Middle frontal gyrus (tissue), 1 donor: ENCODE data around the gene IFNA14.
A peak's percentile ranks its signal among the peaks of the same experiment; 100 is the strongest.
"Not testable (repeated sequence)": the region's sequence is repeated elsewhere in the genome, so short reads cannot be mapped to it uniquely, and the experiment has no call there.

ENCODE experiments used
- DNase-seq: peaks from one replicate; pipeline ENCODE4 v3.0.0-alpha.2; 2015; ENCODE audit warnings: low spot score; ENCODE audit errors: extremely low spot score

IFNA14 gene

DNA sequence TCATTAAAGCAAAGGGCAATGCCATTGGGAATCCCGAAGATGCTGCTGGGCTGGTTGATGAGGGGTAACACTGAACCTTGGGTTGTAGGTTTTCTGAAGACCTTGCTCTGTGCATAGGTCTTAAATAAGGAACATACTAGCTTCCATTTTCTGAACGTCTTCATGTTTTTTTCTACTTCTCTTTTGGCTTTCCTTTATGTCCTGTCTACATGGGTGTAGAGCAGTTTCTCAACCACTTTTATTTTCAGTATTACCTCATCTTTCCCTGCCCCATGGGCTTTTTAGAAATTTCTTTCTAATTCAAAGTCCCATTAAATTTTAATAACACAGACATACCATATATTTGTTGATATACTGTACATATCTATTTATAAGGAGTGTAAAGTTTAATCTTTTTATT is at the start of gene IFNA14:
TSS of gene IFNA14 (minus strand) at position 95 of the 400 bp plus-strand sequence. CDS start at position 25, 70 bp downstream.
- no peak for DNase-seq

DNA sequence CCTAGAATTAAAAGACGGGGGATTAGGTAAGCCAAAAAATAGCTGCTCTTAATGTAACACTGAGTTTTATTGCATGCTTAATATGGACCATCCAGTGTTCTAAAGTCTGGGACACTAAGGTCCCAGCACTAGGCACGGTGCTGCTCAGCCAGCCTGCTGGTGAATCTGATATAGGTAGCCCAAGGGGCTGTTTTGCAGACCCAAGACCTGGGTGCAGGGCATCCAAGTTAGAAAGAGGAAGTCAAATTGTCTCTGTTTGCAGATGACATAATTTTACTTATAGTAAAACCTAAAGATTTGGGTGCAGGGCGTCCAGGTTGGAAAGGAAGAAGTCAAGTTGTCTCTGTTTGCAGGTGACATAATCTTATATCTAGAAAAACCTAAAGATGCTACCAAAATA is 47.5 kb upstream of the IFNA14 start:
- DNase-seq = no peak

DNA sequence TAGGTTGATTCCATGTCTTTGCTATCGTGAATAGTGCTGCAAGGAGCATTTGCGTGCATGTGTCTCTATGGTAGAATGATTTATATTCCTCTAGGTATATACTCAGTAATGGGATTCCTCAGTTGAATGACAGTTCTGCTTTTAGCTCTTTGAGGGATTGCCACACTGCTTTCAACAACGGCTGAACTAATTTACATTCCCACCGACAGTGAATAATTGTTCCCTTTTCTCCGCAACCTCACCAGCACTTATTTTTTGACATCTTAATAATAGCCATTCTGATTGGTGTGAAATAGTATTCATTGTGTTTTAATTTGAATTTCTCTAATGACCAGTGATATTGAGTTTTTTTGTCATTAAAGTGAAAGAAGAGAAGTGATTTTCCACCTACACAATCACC is 46.9 kb upstream of the IFNA14 start:
- DNase-seq = no peak

DNA sequence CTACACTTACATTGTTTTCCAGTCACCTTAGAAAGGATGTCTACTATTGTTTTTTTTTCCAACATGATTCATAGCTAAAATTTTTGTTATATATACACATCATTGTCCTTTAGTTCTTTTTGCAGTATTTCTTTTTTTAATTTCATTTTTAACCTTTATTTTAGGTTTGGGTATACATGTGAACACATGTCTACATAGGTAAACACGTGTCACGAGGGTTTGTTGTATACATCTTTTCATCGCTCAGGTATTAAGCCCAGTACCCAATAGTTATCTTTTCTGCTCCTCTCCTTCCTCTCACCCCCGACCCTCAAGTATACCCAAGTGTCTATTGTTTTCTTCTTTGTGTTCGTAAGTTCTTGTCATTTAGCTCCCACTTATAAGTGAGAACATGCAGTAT is 46.3 kb upstream of the IFNA14 start:
- DNase-seq = no peak

DNA sequence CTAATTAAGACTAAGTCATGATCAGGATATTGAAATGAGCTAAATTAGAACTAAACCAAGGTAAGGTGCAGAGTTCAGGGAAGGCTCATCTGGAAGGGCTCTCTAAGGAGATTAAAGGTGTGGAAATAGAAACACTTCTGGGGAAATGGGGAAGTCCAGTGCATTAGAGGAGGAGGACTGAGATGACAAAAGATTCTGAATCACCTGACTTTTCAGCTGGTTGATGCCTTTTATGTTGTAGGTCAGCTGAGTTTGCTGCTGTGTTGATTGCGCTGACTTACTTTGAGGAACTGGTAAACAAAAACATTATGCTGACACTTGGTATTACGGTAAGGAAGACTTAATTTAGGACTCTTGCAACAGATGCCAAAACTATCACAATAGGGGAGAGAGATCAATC is 41.5 kb upstream of the IFNA14 start:
- DNase-seq = no peak

DNA sequence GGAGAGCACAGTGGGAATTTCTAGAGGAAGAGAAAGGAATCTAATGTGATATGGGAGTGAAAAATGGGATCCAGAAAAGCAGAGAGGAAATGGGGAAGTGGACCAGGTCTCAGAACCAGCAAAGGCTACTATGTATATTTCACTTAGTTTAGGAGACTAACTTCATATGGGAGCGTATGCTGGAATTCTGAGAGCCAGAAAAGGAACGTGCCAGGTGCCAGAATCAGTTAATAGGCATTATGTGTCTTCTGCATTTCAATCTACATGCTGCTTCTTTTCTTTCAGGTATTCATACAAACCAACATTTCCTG is 28.5 kb upstream of the IFNA14 start:
- DNase-seq = no peak

DNA sequence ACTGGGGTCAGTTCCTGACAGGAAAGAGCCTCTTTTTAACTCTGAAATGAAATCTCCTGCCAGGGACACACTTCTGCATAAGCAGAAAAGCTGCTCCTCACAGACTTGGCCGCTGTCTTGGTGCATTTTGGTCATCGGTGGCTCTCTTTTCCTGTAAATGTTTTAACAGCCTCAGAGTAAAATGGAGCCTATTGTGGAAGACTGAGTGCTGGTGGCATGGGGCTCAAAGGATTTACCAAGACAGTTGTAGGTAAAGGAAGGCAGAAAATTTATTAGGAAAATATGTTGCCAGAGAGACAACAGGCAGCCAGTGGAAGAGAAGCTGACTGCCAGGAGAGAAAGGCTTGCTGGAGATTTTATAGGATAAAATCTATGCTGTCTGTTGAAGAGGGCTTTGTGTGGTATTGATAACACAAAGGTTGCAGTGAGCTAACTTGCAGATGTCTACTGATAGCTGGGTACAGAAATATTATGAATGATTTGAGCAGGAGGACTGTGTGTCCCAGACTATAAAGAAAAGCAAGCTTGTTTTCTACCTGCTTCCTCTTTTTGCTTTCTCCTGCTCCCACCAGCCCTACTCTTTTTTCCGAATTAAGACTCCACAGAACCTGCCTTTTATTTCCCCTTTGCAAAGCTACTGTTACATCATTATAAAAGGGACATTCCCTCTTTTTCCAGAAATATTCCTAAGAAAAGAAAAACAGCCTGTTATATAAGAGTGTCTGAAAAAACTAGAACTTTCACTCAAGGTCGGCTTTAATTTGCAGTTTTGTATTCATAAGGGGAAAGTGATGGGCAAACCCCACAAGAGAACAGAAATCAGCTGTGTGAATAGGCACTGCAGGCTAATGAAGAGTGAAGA is 27.9 kb upstream of the IFNA14 start:
- no peak for DNase-seq

DNA sequence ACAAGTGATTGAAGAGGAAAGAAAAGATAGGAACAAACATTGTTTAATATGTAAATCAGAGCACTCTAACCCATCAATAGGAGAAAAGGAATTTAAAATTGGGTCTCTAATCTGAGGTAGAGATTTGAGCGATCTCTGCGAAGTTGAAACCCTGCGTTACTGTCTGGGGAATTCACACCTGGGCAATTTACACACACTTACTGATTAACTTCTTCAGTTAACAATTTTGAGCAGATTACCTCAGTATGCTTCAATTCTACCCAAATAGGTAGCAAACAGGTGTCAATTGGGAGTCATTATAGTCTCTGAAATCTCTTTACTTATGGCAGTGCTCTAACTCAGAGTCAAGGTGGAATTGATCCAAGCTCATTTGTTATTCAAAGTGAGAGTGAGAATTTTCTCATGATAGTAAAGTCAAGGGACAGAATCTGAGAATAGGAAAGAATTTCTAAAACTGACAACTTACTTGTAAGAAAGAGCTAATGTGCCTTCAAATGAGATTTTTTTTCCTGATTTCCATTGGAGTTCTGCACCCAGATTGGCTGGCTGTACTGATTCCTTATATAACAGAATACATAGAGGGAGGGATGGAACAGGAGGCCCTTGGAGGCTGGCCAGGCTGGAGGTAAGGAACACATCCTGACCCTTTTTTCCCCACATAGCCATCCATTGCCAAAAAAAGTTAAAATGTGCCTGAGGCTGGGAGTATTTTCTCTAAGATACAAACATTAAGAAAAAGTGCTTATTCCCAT is 27.1 kb upstream of the IFNA14 start:
- DNase-seq = no peak

DNA sequence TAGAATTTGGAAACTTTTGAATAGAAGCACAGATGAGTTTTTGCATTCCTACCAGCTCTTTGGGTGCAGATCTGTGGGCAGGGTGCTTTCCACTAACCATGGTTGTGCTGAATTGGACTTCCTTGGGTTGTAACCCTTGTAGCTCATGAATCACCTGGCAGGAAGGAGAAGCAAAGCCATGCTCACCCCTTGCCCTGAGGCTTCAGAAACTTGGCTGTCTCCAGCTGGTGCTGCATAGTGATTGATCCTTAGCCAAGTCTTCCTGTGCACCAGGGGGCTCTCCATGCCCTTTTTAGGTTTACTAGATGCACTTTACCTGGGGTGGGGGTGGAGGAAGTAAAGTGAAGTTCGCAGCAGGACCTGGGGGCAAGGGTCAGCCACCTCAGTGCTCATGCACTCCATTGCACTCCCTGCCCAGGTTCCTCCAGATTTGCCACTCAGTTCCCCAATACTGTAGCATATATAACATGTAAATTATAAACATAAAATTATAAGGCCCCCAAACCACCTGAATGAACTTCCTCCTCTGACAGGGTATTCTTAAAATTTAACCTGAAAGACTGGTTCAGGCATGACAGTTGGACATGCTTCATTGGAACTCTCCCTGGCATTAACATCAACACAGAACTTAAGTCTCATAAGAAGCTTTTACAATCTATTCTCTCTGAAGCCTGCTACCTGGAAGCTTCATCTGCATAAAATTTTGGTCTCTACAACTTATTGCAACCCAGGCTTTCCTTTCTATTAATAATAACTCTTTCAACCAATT is 25.8 kb upstream of the IFNA14 start:
- DNase-seq = no peak

DNA sequence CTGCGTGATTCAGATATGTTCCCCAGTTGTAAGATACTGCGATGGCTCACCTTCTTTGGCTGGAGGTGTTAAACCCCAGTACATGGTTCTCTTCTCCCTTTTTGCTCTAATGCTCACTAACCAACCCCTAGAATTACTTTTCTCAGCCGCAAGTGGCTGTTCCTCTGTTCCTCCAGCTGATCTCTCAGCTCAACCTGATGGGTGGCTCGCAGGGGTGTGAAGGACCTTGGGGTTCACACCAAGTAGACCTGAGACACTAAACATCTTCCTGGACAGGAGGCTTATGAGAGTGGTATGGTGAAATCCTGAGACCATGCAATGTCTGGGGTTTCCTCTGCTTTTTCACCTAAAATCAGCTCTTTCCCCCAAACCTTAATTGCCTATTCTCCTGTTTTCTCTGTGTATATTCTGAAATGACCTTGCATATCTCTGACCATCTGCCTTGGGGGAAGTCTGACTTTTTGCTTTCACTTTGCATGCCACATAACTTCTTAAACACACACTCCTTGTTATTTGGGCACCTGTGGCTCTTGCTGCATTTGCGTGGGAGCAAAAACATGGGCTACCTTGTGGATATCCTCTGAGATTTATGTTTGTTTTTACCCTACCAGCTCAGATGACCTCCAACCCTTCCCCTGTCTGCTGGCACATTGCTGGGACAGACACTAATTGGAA is 15.9 kb upstream of the IFNA14 start:
- DNase-seq = no peak

DNA sequence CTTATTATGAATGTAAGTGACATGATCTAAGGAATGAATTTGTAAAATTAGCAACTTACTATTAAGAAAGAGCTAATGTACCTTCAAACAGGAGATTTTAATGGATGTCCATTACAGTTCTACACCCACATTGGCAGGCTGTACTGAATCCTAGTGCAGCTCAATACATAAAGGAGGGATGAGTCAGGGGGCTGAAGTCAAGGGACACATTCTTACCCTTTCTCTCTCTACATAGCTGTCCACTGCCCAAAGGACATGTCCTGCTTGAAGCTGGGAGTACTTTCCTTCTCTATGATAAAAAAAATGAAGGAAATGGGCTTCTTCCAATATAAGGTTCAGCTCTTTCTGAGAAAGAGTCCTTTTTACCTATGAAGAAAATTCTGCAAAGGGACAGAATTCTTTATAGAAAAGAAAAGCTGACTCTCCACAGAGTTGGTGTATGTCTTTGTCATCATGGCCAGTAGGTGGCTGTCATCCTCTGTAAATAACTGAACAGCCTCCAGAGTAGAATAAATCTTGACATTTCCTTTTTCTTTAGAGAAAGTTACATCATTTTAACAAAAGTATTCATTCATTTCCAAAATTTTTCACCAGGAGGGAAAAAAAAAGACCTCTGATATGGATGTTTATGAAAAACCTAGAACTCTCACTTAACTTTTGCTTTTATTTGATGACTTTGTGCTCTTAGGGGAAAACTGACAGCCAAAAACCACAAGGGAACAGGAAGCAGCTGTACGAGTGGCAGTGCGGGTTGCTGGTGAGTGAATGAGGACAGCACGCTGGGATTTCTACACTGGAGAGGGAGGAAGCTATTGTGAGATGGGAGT is 13.1 kb upstream of the IFNA14 start:
- DNase-seq = no peak

DNA sequence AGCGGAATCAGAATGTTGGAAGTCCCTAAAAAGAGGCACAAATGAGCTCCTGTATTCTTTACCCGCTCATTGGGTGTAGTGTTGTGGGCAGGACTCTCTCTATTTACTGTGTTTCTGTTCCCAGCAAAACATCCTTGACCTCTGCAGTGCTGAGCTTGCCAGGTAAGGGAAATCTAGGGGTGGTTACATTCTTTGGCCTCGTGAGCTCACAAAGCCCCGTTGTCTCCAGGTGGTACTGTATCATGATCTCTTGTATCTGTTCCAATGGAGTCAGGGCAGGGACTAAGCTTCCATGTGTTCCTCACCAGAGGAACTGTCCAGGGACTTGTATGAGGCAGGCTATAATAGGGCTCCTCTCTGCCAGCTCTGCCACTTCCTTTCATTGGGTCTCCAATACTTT is 11.8 kb upstream of the IFNA14 start:
- no peak for DNase-seq

DNA sequence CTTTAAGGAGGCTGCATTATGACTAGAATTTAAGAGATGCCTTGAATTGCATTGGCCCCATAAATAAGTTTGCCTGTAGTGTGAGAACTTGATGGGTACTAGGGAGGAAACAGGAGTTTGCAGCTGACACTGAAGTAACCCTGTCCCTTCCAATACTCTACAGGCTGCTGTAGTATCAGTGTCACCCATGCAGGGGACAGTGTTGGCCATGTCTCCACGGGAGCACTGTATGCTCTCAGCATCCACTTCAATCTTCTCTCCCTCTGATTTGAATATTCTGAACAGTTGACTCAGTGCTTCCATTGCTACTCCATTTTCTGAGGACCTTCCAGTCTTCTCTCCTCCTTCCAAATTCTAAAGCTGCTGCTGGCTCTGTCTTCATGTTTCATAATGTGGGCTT is 11.4 kb upstream of the IFNA14 start:
- no peak for DNase-seq

DNA sequence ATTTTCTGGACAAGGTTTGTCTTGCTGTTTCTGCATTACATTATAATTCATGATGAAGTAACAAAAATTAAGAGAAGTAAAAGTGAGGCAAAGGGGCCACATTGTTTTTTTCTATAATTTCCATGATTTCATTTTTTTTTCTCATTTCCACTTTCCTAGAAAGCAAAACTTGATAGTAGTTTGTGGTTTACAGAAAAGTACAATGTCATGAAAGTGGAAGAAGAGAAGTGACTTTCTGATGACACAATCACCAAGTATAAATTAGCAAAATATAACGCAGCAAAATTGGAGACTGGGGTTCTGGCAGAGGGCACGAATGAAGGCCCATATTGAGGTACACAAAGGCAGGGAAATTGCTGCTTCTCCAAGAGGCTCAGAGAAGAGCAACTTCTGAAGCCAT is 5.0 kb upstream of the IFNA14 start:
- DNase-seq = no peak

DNA sequence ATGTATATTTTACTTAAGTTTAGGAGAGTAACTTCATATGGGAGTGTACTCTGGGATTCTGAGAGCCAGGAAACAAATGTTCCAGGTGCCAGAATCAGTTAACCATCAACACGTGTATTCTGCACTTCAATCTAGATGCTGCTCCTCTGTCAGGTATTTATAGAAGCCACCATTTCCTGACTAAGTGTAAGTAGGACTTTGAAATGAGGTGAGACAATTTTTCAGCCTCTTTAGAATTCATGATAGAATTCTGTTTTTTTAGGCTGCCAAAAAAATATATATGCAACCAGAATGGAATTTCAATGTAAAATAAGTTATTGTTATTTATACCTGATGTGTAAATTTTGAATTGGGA is 3.5 kb downstream of the IFNA14 start:
- not testable (repeated sequence) for DNase-seq

DNA sequence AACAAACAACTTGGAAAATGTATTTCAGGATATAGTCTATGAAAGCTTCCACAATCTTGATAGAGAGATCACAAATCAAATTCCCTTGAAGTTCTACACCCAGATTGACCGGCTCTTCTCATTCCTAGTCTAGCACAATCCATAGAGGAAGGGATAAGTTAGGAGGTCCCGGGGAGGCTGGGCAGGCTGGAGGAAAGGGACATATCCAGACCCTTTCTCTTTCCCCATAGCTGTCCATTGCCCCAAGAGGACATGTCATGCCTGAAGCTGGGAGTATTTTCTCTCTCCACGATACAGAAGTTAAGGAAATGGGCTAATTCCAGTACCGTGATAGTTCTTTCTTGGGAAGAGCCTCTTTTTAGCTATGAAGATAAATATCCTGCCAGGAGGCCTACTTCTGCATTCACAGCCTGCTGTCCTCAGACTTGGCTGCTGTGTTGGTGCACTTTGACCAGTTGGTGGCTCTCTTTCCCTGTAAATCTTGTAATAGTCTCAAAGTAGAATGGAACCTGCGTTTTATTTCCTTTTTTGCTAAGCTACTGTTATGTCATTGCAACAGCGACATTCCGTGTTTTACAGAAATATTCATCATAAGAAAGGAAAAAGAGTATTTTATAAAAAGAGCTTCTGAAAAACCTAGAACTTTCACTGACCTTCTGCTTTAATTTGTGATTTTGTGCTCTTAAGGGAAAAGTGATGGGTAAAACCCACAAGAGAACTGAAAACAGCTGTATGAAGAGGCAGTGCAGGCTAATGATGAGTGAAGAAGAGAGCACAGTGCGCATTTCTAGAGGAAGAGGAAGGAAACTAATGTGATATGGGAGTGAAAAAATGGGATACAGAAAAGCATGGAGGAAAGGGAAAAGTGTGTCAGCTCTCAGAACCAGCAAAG is 4.1 kb downstream of the IFNA14 start:
- peak; percentile 8 for DNase-seq

DNA sequence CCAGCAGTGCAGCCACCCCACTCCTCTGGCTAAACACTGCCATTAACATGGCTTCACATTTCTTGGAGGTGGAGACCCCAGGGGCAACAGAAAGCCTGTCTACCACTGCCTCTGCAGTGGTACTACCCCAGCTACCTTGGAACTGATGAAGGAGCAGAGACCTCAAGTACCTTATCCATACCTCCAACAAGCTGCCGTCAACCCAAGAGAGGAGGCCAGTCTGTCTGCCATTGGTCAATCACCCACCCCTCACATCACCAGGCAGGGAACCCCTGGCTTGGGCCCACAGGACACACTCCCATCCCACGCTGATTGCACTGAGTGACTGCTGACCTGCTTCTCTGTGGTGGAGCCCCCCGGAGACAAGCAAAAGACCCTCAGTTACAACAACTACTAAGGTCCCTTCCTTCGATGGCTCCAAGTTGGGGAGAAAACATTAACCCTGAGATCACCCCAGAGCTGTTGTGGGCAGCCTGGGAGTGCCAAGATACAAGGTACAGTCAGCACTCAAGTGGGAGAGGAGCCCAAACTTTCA is 5.6 kb downstream of the IFNA14 start:
- DNase-seq = no peak

DNA sequence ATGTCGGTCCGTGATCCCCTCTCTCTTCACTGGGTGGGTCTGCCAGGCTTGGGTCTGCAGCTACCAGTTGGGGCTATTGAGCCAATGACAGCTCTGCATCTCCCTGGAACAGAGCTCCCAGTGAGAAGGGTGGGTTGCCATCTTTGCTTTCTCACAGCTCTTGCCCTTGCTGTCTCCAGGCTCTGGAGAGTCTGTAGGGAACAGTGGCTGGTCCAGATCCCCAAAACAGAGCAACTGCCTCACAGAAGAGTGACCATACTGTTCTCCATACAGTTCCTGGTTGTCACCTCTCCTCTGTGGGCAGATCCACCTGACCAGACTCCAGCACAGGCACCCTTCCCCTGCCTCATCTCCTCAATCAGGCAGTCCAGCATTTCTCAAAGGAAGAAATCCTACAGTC is 6.5 kb downstream of the IFNA14 start:
- DNase-seq = no peak

DNA sequence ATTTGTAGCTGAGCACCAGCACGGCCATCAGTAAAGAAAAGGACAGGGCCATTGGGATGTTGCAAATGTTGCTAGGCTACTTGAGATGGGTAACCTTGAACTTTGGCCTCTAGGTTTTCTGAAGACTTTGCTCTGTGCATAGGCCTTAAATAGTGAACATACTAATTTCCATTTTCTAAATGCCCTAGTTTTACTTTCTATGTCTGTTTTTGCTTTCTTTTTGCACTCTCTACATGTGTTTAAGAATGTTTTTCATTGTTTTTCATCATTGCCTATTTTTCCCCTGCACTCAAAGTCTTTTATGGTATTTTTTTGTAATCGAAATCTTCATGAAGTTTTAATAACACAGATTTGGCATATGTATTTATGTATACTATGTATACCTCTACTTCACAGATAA is 11.7 kb downstream of the IFNA14 start, which contains the start of gene IFNA17:
TSS of gene IFNA17 (minus strand) at position 101 of the 400 bp plus-strand sequence. CDS start at position 52, 49 bp downstream.
- DNase-seq = no peak
